MM.1S (cell line): ENCODE data around the gene GYS2.

ENCODE experiments used
- DNase-seq: peaks from one replicate; pipeline ENCODE4 v3.0.0-alpha.2; 2015
- H2AFZ ChIP-seq: fragments of 300-600 bp; sonication (generic); 2 replicates; pipeline ENCODE4 v1.6.0; 2016; ENCODE audit warnings: antibody characterized with exemption, low read length
- H3F3A ChIP-seq: fragments of 300-600 bp; sonication (generic); 2 replicates; pipeline ENCODE4 v1.6.1; 2016; ENCODE audit warnings: mild to moderate bottlenecking, antibody characterized with exemption, low read length, moderate library complexity, mixed read lengths; ENCODE audit not compliant: insufficient read depth
- H3K27ac ChIP-seq: fragments of 300-600 bp; sonication (generic); 2 replicates; pipeline ENCODE4 v1.5.1; 2016; ENCODE audit warnings: mild to moderate bottlenecking, low read length
- H3K27me3 ChIP-seq: fragments of 300-600 bp; sonication (generic); replicated peaks from 2 replicates; pipeline ENCODE4 v1.6.0; 2016; ENCODE audit warnings: low read length; ENCODE audit not compliant: insufficient read depth
- H3K36me3 ChIP-seq: fragments of 300-600 bp; sonication (generic); replicated peaks from 2 replicates; pipeline ENCODE4 v1.6.1; 2016; ENCODE audit warnings: mild to moderate bottlenecking, low read length, mixed read lengths; ENCODE audit not compliant: insufficient read depth
- H3K4me1 ChIP-seq: fragments of 300-600 bp; sonication (generic); 2 replicates; pipeline ENCODE4 v1.6.1; 2016; ENCODE audit warnings: low read length, mixed read lengths
- H3K4me2 ChIP-seq: fragments of 300-600 bp; sonication (generic); 2 replicates; pipeline ENCODE4 v1.6.0; 2016; ENCODE audit warnings: low read depth, low read length
- H3K4me3 ChIP-seq: fragments of 300-600 bp; sonication (generic); 2 replicates; pipeline ENCODE4 v1.5.1; 2016; ENCODE audit warnings: low read length, mixed read lengths
- H3K79me2 ChIP-seq: fragments of 300-600 bp; sonication (generic); 2 replicates; pipeline ENCODE4 v1.6.1; 2016; ENCODE audit warnings: mixed run types, low read length, mixed read lengths
- H3K9ac ChIP-seq: fragments of 300-600 bp; sonication (generic); 2 replicates; pipeline ENCODE4 v1.6.1; 2016; ENCODE audit warnings: low read length, mixed read lengths
- H3K9me2 ChIP-seq: fragments of 300-600 bp; sonication (generic); replicated peaks from 2 replicates; pipeline ENCODE4 v1.6.1; 2016; ENCODE audit warnings: mild to moderate bottlenecking, low read length, mixed read lengths; ENCODE audit not compliant: insufficient read depth
- H3K9me3 ChIP-seq: fragments of 300-600 bp; sonication (generic); replicated peaks from 2 replicates; pipeline ENCODE4 v1.6.1; 2016; ENCODE audit warnings: mild to moderate bottlenecking, low read length, mixed read lengths; ENCODE audit not compliant: insufficient read depth
- H4K20me1 ChIP-seq: fragments of 300-600 bp; sonication (generic); 2 replicates; pipeline ENCODE4 v1.6.1; 2016; ENCODE audit warnings: mild to moderate bottlenecking, low read length, moderate library complexity, mixed read lengths; ENCODE audit not compliant: insufficient read depth
- CTCF ChIP-seq: fragments of 300-600 bp; sonication (generic); IDR thresholded peaks from 2 replicates; pipeline ENCODE4 v1.5.1; 2016; ENCODE audit warnings: antibody characterized with exemption, low read length, mixed read lengths
- EZH2 ChIP-seq: fragments of 300-600 bp; sonication (generic); optimal IDR thresholded peaks from 2 replicates; pipeline ENCODE3; 2017; ENCODE audit warnings: low read depth, mild to moderate bottlenecking, antibody characterized with exemption, low read length, mixed read lengths
- EZH2phosphoT487 ChIP-seq: fragments of 300-600 bp; sonication (generic); IDR thresholded peaks from 2 replicates; pipeline ENCODE4 v1.6.1; 2018; ENCODE audit warnings: antibody characterized with exemption, low read length

The GYS2 gene

DNA sequence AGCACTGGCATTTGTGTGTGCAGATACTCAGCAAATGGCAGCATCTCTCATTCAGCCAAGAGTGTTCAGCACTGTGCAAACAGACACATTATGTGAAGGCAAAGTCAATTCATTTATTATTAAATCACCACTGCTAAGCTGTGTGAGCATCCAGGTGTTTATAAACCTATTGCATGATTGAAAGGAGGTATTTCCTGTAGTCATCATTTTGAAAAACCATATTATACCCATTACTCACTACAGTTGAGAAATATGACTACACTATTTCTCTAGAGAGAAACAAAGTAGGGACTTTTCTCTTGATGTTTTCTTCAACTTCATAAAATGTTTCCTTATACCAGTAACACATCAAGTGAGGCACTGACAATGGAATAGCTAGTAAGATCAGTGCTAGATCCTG is 64.8 kb downstream of the GYS2 start:
- H3K9me3 ChIP-seq = no peaks in the 10 kb centered on the region
- H2AFZ ChIP-seq = no peak overlapping the region
- H3K9me2 ChIP-seq = no peaks in the 10 kb centered on the region
- no peaks in the 10 kb centered on the region for H4K20me1 ChIP-seq
- H3K4me3 ChIP-seq = no peak overlapping the region
- H3K27ac ChIP-seq = no peak overlapping the region
- no peak overlapping the region for H3K4me2 ChIP-seq
- no peaks in the 10 kb centered on the region for H3K79me2 ChIP-seq
- no peaks in the 10 kb centered on the region for H3K4me1 ChIP-seq
- DNase-seq = no peak
- no peak overlapping the region for H3K9ac ChIP-seq
- TF ChIP-seq CTCF (no peak), EZH2phosphoT487 (no peak), EZH2 (no peak)
- no peaks in the 10 kb centered on the region for H3K36me3 ChIP-seq
- H3F3A ChIP-seq = no peaks in the 10 kb centered on the region
- no peaks in the 10 kb centered on the region for H3K27me3 ChIP-seq

- H3K9ac ChIP-seq = no peak overlapping the region
- H3K4me3 ChIP-seq = no peak overlapping the region
- no peaks in the 10 kb centered on the region for H4K20me1 ChIP-seq
- no peaks in the 10 kb centered on the region for H3K4me1 ChIP-seq
- H3K9me2 ChIP-seq = no peaks in the 10 kb centered on the region
- no peaks in the 10 kb centered on the region for H3K27me3 ChIP-seq
- H3K79me2 ChIP-seq = no peaks in the 10 kb centered on the region
- no peak overlapping the region for H3K27ac ChIP-seq
- no peak for DNase-seq
- H3F3A ChIP-seq = no peaks in the 10 kb centered on the region
- no peaks in the 10 kb centered on the region for H3K9me3 ChIP-seq
- no peaks in the 10 kb centered on the region for H3K36me3 ChIP-seq
- H3K4me2 ChIP-seq = no peak overlapping the region
- no peak overlapping the region for H2AFZ ChIP-seq
- TF ChIP-seq EZH2 (no peak), EZH2phosphoT487 (no peak), CTCF (no peak)
Measured at GRCh38 chr12:21538061-21538653, 66.5 kb downstream of the GYS2 start.

- H3K9ac ChIP-seq = no peak overlapping the region
- no peak for DNase-seq
- H3K4me3 ChIP-seq = no peak overlapping the region
- no peaks in the 10 kb centered on the region for H3K36me3 ChIP-seq
- H3K9me2 ChIP-seq = no peaks in the 10 kb centered on the region
- no peaks in the 10 kb centered on the region for H3K4me1 ChIP-seq
- no peaks in the 10 kb centered on the region for H4K20me1 ChIP-seq
- TF ChIP-seq EZH2 = no peak
- no peak for TF ChIP-seq EZH2phosphoT487
- TF ChIP-seq CTCF = no peak
- no peaks in the 10 kb centered on the region for H3K79me2 ChIP-seq
- H3K27me3 ChIP-seq = no peaks in the 10 kb centered on the region
- H3K9me3 ChIP-seq = no peaks in the 10 kb centered on the region
- no peak overlapping the region for H2AFZ ChIP-seq
- no peak overlapping the region for H3K4me2 ChIP-seq
- H3F3A ChIP-seq = no peaks in the 10 kb centered on the region
- no peak overlapping the region for H3K27ac ChIP-seq
Measured at GRCh38 chr12:21529456-21529855, 75.2 kb downstream of the GYS2 start.
